Keratinocyte (primary cell): ENCODE data around the gene CELA1. TPM values are rescaled to one million over a fixed set of nuclear protein-coding genes. Genes with fewer than 3 reads are reported as not detected.
A peak's percentile ranks its signal among the peaks of the same experiment; 100 is the strongest.

ENCODE experiments used
- DNase-seq: peaks from one replicate; pipeline ENCODE4 v3.0.0-alpha.2; 2011; ENCODE audit warnings: low read depth, missing footprints, low spot score
- FAIRE-seq: peaks from 2 replicates; lab custom pipeline; 2011; peaks lifted over from hg19 to GRCh38; lab: Jason Lieb, UNC
- H2AFZ ChIP-seq: 2 replicates; pipeline ENCODE4 v1.6.0; 2012; ENCODE audit warnings: low read length, control low read depth, inconsistent platforms; ENCODE audit not compliant: control insufficient read depth
- H3K27ac ChIP-seq: 2 replicates; pipeline ENCODE4 v1.5.1; 2011; ENCODE audit warnings: low read length; ENCODE audit not compliant: control insufficient read depth, insufficient read depth
- H3K27me3 ChIP-seq: 3 replicates; pipeline ENCODE4 v1.6.0; 2011; ENCODE audit warnings: low read length; ENCODE audit not compliant: control insufficient read depth, insufficient read depth; ENCODE audit errors: extremely low read depth
- H3K36me3 ChIP-seq, 2 experiments: 2 replicates in 1 of 2; 3 replicates in 1 of 2; pipeline ENCODE4 v1.5.1; 2011; ENCODE audit warnings: low read length in 2 of 2, mild to moderate bottlenecking in 1 of 2; ENCODE audit not compliant: control insufficient read depth in 2 of 2, insufficient read depth in 2 of 2; ENCODE audit errors: extremely low read depth in 1 of 2
- H3K4me1 ChIP-seq: 3 replicates; pipeline ENCODE4 v1.5.1; 2011; ENCODE audit warnings: low read length; ENCODE audit not compliant: control insufficient read depth, insufficient read depth; ENCODE audit errors: extremely low read depth
- H3K4me2 ChIP-seq: 3 replicates; pipeline ENCODE4 v1.6.0; 2011; ENCODE audit warnings: low read depth, low read length; ENCODE audit not compliant: control insufficient read depth, insufficient read depth; ENCODE audit errors: extremely low read depth
- H3K4me3 ChIP-seq, 3 experiments: fragments of 200-600 bp in 1 of 3; sonication (generic) in 1 of 3; 2 replicates in 2 of 3; 3 replicates in 1 of 3; pipeline ENCODE4 v1.5.1; 2011 to 2016; ENCODE audit warnings: low read length in 3 of 3, mild to moderate bottlenecking in 3 of 3, control low read depth in 2 of 3, inconsistent platforms in 1 of 3, low read depth in 1 of 3, mixed read lengths in 1 of 3, mixed run types in 1 of 3, moderate library complexity in 1 of 3; ENCODE audit not compliant: control insufficient read depth in 2 of 3, insufficient read depth in 2 of 3; ENCODE audit errors: extremely low read depth in 1 of 3
- H3K79me2 ChIP-seq: 2 replicates; pipeline ENCODE4 v1.6.0; 2012; ENCODE audit warnings: low read length; ENCODE audit not compliant: control insufficient read depth, insufficient read depth
- H3K9ac ChIP-seq: 3 replicates; pipeline ENCODE4 v1.6.0; 2011; ENCODE audit warnings: low read length; ENCODE audit not compliant: control insufficient read depth, insufficient read depth; ENCODE audit errors: extremely low read depth
- H3K9me1 ChIP-seq: 3 replicates; pipeline ENCODE4 v1.6.0; 2011; ENCODE audit warnings: low read length; ENCODE audit not compliant: control insufficient read depth, insufficient read depth; ENCODE audit errors: extremely low read depth
- H3K9me3 ChIP-seq: 2 replicates; pipeline ENCODE4 v1.5.1; 2012; ENCODE audit warnings: low read depth, low read length; ENCODE audit not compliant: control insufficient read depth
- H4K20me1 ChIP-seq: 3 replicates; pipeline ENCODE4 v1.6.0; 2011; ENCODE audit warnings: low read length; ENCODE audit not compliant: control insufficient read depth, insufficient read depth; ENCODE audit errors: extremely low read depth
- CTCF ChIP-seq, 3 experiments: IDR thresholded peaks in 1 of 3; conservative IDR thresholded peaks in 1 of 3; optimal IDR thresholded peaks in 1 of 3; 2 replicates in 2 of 3; 3 replicates in 1 of 3; pipeline versions ENCODE3 to v1.5.1; 2011; ENCODE audit warnings: low read length in 3 of 3, mild to moderate bottlenecking in 3 of 3, moderate library complexity in 2 of 3, control low read depth in 1 of 3, inconsistent platforms in 1 of 3; ENCODE audit not compliant: insufficient read depth in 2 of 3; ENCODE audit errors: extremely low read depth in 1 of 3
- EZH2 ChIP-seq: IDR thresholded peaks from one replicate; pipeline ENCODE4 v1.6.1; 2012; ENCODE audit warnings: inconsistent platforms, mild to moderate bottlenecking, low read length, moderate library complexity
- dilution Hi-C: fragments of 300-500 bp; cut with MboI; formaldehyde crosslinking; loops from one replicate; pipeline ENCODE4 v1.7.0; 2020; ENCODE audit warnings: low sequenced_read_pairs; ENCODE audit not compliant: extremely low pct_ligation_motif_present
- polyA plus RNA-seq, 5 experiments: library from polyadenylated mRNA; depleted of rRNA in 3 of 5; stranded (reverse) in 3 of 5; stranded (forward) in 1 of 5; unstranded in 1 of 5; fragments of >200 nt; gene quantifications; 1 replicate in 1 of 5; 2 replicates in 3 of 5; 3 replicates in 1 of 5; pipeline versions ENCODE4 v1.2.1 to v1.2.3, GENCODE V29; 2011 to 2012; ENCODE audit warnings: missing spikeins in 2 of 5, low read depth in 1 of 5, low replicate concordance in 1 of 5

The CELA1 gene
- polyA plus RNA-seq, 1 donor (not counting 4 experiments of a cell fraction or from before 2014, with no cell fraction given) = not detected

GRCh38 chr12:51391283-51392123 is 45.0 kb upstream of the CELA1 start, which contains the start of gene GALNT6:
Gene GALNT6, minus strand, starts transcription at chr12:51391406. Its CDS starts 11,625 bp downstream, at chr12:51379781.
- H4K20me1 ChIP-seq = no peaks in the 10 kb centered on the region
- peak within 1 kb of the TSS; percentile 72 to 81 (median 81) for H3K4me3 ChIP-seq
- H3K27me3 ChIP-seq = no peaks in the 10 kb centered on the region
- no peak for FAIRE-seq
- peak within 1 kb of the TSS; percentile 91 for H3K9ac ChIP-seq
- DNase-seq = no peak
- H2AFZ ChIP-seq = peak within 1 kb of the TSS; percentile 74
- dilution Hi-C loops = no loop called here
- no peaks in the 10 kb centered on the region for H3K9me3 ChIP-seq
- TF ChIP-seq CTCF (optimal IDR thresholded peaks at IDR 0.05 in 1 of 3, IDR thresholded peaks at IDR 0.05 in 1 of 3, conservative IDR thresholded peaks at IDR 0.05 in 1 of 3; ENCODE audit: extremely low read depth in 1 of 3, insufficient read depth in 2 of 3, low read length in 3 of 3) (no peak), EZH2 (no peak)
- peak within 1 kb of the TSS; percentile 86 for H3K4me2 ChIP-seq
- H3K4me1 ChIP-seq = peaks cover 54% of the 10 kb centered on the region
- H3K9me1 ChIP-seq = peaks cover 4% of the 10 kb centered on the region
- peaks cover 0 to 5% of the 10 kb centered on the region in 2 experiments for H3K36me3 ChIP-seq
- H3K27ac ChIP-seq = peak within 1 kb of the TSS; percentile 84
- H3K79me2 ChIP-seq = peaks cover 4% of the 10 kb centered on the region

GRCh38 chr12:51390891-51391282 is 44.4 kb upstream of the CELA1 start:
- Histone ChIP-seq H3K36me3 (peaks cover 2 to 11% of the 10 kb centered on the region in 2 experiments), H3K9me3 (no peaks in the 10 kb centered on the region), H3K79me2 (peaks cover 7% of the 10 kb centered on the region), H3K9me1 (peaks cover 4% of the 10 kb centered on the region), H2AFZ (peak overlapping the region; percentile 74), H3K27ac (peak overlapping the region; percentile 84), H3K4me3 (peak overlapping the region; percentile 72 to 81 (median 81)), H3K9ac (peak overlapping the region; percentile 91), H3K4me1 (peaks cover 54% of the 10 kb centered on the region), H3K27me3 (no peaks in the 10 kb centered on the region), H3K4me2 (peak overlapping the region; percentile 85), H4K20me1 (no peaks in the 10 kb centered on the region)
- DNase-seq (no peak), FAIRE-seq (no peak)
- no peak for TF ChIP-seq EZH2
- TF ChIP-seq CTCF (optimal IDR thresholded peaks at IDR 0.05 in 1 of 3, IDR thresholded peaks at IDR 0.05 in 1 of 3, conservative IDR thresholded peaks at IDR 0.05 in 1 of 3; ENCODE audit: extremely low read depth in 1 of 3, insufficient read depth in 2 of 3, low read length in 3 of 3) = no peak
- dilution Hi-C loops = no loop called here
